Fibroblast of skin of scalp (primary cell): Measurements from ENCODE around the gene USP12.
A peak's percentile ranks its signal among the peaks of the same experiment; 100 is the strongest.

Source experiments
- DNase-seq: peaks from one replicate; pipeline ENCODE4 v3.0.0-alpha.2; 2013

USP12 gene

DNA sequence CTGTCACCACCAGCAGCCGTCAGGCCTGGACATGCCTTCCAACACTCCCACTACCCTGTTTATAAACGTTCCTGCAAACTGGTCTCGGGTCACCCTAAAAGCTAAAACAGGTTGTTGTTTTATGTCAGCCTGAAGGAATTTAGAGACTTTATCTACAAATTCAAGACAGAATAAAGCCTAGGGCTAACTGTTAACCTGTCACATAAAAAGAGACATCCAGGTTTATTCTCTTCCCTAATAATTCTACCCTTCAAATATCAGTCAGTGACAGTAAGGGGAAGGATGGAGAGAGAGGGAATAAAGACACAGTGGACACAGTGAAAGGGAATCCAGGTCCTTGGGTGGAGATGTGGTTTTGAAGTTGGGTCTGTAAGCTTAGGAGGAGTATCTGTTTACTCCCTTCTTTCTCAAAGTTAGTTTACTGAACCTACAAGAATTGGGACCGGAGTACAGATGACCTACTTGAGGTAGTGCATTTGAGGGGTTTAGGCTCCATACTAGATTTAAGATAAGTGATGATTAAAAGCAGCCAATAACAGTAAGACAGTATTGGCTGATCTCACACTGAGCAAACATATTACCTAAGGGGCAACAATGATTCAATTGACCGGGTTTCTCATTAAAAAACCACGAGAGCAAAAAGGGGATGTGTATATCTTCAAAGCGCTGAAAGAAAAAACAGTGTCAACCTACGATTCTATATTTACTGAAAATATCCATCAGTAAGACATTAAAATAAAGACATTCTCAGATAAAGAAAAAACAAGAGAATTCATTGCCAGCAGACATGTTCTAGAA lies 142.7 kb downstream of the USP12 start:
- no peak for DNase-seq

DNA sequence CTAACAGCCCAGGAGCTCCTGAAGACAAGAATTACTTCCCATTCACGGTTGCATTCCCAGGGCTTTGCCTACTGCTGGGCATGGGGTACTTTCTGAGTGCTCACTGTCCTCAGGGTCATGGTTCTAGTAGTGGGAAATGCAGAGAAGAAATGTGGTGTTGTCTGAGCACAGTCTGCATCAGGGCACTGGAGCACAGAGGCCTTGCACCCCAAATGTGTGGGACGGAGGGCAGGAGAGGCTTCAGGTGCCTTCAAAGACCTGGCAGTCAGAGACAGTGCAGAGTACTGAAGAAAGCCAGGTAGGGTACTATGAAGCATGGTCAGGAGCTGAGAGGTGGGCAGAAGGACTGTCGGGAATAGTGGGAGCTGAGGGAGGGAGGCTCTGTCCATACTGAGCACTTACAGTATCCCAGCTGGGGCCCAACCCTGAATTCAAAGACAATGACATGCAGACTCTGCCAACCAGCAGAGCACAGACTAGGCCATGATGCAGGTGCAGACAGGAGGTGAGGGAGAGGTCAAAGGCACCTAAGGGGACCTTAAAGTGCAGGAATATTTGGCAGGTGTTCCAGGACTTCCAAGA lies 144.4 kb downstream of the USP12 start:
- DNase-seq = no peak

GRCh38 chr13:27026396-27026795 lies 145.2 kb downstream of the USP12 start:
- DNase-seq = no peak

GRCh38 chr13:27024776-27025492 lies 146.7 kb downstream of the USP12 start:
- DNase-seq = no peak

GRCh38 chr13:27024074-27024461 lies 147.5 kb downstream of the USP12 start:
- DNase-seq = no peak

GRCh38 chr13:27023385-27024073 lies 148.1 kb downstream of the USP12 start:
- no peak for DNase-seq

- peak; percentile 17 for DNase-seq
These were observed 148.9 kb downstream of the USP12 start for GRCh38 chr13:27022571-27023311.

- DNase-seq = no peak
These were observed 151.2 kb downstream of the USP12 start for GRCh38 chr13:27020415-27020814.

DNA sequence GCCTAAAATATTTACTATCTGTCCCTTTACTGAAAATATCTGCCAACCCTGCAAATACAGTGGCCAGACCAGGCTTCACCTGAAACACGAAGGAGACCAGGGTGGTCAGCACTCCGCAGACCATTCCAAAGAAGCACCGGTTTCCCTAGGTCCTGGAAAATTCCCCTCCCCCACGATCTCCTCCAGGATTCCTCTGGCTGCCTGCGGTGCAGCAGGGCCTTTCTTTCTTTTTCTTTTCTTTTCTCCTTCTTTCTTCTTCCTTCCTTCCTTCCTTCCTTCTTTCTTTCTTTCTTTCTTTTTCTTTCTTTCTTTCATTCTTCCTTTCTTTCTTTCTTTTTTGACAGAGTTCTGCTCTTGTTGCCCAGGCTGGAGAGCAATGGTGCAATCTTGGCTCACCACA lies 152.7 kb downstream of the USP12 start:
- DNase-seq = no peak

GRCh38 chr13:27018344-27018861 lies 153.2 kb downstream of the USP12 start:
- DNase-seq = no peak

GRCh38 chr13:27016875-27017274 lies 154.7 kb downstream of the USP12 start:
- DNase-seq = no peak
